GM13976 (cell line): ENCODE data around the gene RUNX1.

ENCODE experiments used
- DNase-seq: peaks from one replicate; pipeline ENCODE4 v3.0.0; 2012; ENCODE audit warnings: low spot score
- in situ Hi-C: fragments of 300-500 bp; cut with MboI; formaldehyde crosslinking; loops from one replicate; pipeline ENCODE4 v1.12.0; 2022; ENCODE audit warnings: low sequenced_read_pairs, mixed read lengths, inconsistent platforms; ENCODE audit not compliant: unreplicated experiment
- TF ChIP-seq, protein P1 (sequence below): IDR thresholded peaks from 2 replicates; pipeline ENCODE4 v1.5.1; 2012; ENCODE audit warnings: borderline replicate concordance, mild to moderate bottlenecking; ENCODE audit not compliant: insufficient read depth; ENCODE audit errors: extremely low read depth, missing control alignments, control extremely low read depth

RUNX1 gene

DNA sequence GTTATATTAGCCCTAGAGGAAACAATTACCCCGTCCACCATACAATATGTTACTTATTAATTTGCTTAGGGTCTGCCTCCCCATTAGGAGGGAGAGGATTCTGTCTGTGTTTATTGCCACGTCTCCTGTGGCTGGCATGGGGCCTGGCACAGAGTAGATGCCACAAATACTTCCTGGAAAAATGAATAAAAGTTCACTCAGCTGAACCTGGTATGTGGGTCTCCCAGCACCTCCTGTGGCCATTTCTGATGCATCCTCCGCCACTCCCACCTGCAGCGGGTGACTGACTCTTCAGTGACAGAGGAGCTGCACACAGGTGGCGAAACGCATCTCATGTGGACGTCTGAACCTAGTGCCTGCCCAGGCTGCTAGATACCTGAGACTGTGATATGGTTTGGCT, 267.6 kb downstream of the RUNX1 start:
- TF ChIP-seq, protein P1, sequence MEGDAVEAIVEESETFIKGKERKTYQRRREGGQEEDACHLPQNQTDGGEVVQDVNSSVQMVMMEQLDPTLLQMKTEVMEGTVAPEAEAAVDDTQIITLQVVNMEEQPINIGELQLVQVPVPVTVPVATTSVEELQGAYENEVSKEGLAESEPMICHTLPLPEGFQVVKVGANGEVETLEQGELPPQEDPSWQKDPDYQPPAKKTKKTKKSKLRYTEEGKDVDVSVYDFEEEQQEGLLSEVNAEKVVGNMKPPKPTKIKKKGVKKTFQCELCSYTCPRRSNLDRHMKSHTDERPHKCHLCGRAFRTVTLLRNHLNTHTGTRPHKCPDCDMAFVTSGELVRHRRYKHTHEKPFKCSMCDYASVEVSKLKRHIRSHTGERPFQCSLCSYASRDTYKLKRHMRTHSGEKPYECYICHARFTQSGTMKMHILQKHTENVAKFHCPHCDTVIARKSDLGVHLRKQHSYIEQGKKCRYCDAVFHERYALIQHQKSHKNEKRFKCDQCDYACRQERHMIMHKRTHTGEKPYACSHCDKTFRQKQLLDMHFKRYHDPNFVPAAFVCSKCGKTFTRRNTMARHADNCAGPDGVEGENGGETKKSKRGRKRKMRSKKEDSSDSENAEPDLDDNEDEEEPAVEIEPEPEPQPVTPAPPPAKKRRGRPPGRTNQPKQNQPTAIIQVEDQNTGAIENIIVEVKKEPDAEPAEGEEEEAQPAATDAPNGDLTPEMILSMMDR, result no peak
- in situ Hi-C loops, result no loop called here
- DNase-seq, result no peak

- in situ Hi-C loops, result no loop called here
- TF ChIP-seq, protein P1, result no peak
- DNase-seq, result no peak
These were observed 269.2 kb downstream of the RUNX1 start for GRCh38 chr21:34779860-34780259.

DNA sequence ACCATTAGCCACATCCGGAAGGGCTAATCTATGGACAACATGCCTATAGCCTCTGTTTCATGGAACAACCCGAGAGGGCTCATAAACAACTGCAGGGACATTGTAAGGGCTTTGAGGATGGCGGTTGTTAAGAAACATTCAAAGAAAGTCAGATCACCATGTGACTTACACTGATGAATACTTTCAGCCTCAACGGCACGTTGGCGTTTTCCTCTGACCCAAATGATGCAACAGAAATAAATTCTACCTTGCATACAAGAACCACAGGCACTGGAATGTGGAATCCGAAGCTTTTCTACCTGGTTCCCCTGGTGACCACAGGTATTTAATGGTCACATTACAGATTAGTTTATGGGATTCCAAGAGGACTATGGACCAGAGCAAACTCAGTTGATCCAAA, 273.3 kb downstream of the RUNX1 start:
- in situ Hi-C loops, result no loop called here
- no peak for DNase-seq
- TF ChIP-seq, protein P1, result no peak

- in situ Hi-C loops, result no loop called here
- DNase-seq, result no peak
- TF ChIP-seq, protein P1, result no peak
These were observed 274.4 kb downstream of the RUNX1 start for GRCh38 chr21:34774750-34775149.

DNA sequence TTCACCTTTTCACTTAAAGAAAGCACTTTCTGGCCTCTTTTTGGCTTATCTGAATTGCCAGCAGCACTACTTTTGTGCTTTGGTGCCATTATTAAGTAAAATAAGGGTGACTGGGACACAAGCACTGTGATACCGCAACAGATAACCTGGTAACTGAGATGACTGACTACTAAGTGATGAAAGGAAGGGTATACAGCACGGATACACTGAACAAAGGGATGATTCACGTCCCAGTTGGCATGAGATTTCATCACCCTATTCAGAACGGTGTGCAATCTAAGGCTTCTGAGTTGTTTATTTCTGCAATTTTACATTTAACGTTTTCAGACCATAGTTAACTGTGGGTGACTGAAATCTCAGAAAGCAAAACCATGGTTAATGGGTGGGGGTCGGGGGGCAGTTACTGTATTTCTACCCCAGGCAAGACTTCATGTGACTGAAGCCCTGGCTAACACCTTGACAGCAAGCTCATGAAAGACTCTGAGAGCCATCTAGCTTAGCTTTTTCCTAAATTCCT, 277.5 kb downstream of the RUNX1 start:
- in situ Hi-C loops, result no loop called here
- no peak for DNase-seq
- TF ChIP-seq, protein P1, result no peak

GRCh38 chr21:34770576-34770975, 278.5 kb downstream of the RUNX1 start:
- TF ChIP-seq, protein P1, result no peak
- in situ Hi-C loops, result no loop called here
- no peak for DNase-seq
